Brain pericyte (primary cell): ENCODE results near the gene IBA57.

Experiments used
- DNase-seq: peaks from one replicate; pipeline ENCODE4 v3.0.0-alpha.2; 2012; ENCODE audit warnings: low read depth, low spot score

The IBA57 gene

DNA sequence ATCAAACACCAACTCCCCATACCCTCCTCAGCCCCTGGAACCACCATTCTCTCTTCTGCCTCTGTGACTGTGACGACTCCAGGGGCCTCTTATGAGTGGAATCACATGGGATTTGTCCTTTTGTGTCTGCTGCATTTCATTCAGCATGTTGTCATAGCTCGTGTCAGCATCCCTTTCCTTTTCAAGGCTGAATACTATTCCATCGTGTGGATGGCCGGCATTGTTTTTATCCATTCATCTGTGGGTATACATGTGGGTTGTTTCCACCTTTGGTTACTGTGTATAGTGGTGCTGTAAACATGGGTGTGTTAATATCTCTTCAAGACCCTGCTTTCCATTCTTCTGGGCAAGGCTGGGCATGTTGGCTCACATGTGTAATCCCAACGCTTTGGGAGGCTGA is 25.2 kb downstream of the IBA57 start:
- no peak for DNase-seq

DNA sequence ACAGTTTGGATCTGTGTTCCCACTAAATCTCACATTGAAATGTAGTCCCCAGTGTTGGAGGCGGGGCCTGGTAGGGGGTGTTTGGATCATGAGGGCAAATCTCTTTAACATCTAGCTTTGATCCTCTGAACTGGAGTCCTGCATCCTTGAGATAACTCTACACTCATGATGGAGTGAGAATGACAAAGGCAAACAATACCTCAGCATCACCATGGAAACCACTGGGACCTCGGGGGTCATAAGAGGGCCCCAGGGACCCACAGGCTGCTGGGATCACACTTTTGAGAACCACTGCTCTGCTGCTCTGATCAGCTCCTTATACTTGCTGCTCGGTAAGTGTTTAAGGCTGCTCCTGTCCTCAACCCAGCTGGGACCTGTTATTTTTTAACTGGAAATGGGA is 28.8 kb downstream of the IBA57 start:
- DNase-seq = no peak

DNA sequence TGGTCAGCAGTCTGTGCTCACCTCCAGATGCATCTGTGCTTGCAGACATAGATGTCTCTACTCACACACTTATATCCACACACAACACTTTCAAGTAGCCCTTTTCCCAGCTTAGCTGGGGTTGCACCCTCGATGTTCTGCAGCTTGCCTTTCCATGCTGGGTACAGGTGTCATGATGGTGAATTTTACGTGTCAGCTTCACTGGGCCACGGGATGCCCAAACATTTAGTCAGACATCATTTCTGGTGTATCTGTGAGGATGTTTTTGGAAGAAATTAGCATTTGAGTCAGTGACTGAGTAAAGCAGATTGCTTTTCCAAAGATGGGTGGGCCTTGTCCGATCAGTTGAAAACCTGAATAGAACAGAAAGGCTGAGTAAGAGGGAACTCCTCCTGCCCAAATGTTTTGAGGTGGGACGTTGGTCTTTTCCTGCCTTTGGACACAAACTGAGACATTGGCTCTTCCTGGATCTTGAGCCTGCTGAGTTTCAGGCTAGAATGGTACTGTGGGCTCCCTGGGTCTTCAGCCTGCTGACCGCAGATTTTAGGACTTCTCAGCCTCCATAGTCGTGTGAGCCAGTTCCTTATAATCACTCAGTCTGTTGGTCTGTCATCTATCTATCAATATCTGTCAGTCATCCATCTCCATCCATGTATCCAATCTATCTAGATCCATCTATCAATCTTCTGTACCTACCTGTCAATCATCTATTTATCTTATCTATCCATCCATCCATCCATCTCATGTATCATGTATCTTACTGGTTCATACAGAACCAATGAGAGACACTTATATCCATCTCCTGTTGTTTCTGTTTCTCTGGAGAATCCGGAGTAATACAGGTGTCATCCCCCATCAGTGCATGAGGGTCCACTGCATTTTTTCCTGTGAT is 29.6 kb downstream of the IBA57 start:
- DNase-seq = no peak

DNA sequence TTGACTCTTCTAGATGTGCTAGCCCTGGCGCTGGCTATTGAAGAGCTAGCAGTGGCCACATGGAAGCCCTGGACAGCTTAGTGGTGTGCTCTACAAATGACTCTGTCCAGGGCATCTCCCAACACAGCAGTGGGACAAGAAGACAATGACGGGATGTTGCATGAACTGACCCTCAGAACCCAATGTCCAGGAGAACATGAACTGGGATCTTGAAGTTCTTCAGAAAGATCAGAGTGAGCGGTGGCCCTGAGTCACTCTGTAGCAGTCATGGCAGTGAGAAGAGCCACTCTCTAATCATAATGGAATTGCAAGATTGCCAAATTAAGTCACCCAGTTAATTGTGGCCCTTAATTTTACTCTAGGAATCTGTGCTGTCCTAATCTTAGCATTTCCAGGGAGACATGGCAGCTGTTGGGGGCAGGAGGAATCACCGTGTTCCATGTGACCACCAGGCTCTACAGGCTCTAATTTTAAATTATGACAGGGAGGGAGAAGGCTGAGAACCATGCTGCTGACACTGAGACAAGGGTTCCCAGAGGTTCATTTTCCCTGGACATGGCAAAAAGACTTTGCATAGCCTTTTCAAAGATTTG is 32.0 kb downstream of the IBA57 start:
- DNase-seq = no peak

DNA sequence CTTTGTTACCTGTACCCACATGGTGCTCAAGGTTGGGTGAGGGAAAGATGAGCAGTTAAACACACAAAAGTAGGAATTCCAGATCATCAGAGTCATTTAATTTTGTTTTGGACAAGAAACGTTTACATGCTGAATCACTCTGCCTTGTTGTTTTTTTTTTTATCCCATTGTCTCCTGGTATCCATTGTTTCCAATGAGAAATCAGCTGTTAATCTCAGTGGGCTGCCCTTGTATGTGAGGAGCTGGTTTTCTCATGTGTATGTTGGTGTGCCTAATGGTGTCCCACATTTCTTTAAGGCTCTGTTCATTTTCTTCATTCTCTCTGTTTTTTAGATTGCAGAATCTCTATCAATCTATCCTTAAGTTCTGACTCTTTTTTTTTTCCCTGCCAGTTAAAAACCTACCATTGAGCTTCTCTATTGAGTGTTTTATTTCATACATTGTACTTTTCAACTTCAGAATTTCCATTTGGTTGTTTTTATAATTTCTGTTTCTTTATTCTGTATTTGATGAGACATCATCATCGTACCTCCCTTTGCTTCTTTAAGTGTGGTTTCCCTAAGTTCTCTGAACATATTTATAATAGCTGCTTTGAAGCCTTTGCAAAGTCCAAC is 33.5 kb downstream of the IBA57 start:
- no peak for DNase-seq

DNA sequence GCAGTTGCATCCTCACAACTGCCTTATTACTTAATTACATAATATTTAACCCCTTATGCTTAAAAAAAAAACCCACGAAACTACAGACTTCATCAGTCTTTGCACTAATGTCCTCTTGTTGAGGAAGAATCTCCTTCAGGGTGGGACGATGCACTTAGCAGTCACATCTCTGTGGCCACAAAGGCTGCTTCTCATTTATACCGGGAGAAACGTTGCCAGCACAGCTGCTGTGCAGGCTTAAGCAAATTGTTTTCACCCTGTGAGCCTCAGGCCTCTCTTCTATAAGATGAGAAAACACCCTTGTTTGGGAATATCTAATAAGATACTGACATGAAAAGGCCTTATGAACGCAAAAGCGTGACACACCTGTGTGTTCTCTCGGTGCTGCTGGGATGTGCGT is 39.4 kb downstream of the IBA57 start:
- DNase-seq = no peak

DNA sequence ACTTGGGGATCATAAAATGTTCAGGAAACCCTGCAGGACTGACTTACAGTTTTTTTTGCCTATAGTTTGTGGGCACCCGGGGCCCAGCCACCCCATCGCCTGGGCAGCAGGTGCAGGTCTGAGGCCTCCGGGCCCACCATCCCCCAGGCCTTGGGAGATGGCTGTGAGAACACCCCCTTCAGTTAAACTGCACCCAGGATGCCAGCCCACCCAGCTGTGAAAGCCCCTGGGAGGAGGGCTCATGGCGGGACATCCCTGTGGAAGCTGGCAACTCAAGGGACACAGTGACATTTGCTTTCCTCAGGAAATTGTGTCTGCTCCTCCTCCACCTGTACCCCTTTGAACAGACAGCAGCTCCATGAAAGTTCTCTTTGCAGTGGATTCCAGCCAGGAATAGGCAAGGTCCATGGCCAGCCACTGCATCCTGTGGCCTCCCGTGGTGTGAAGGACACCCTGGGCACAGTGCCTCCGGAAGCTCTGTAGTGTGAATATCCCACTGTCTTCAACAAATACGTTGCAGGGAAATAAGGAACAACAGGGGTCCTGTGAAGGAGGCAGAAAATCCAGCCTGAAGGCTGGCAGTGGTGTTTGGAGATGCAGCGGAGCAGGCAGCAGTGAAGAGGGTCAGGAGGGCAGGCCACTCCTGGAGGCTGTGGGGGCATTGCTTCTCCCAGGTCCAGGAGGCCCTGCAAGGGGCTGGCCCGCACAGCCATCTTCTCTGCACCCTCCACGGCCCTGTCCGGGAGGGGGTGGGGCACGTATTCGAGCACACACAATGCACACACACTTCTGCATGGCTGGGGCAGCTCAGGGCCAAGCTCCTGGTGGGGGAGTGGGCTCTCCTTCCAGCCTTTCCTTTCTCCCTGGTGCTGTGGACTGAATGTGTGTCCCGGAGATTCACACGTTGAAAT is 40.2 kb downstream of the IBA57 start:
- DNase-seq = no peak

DNA sequence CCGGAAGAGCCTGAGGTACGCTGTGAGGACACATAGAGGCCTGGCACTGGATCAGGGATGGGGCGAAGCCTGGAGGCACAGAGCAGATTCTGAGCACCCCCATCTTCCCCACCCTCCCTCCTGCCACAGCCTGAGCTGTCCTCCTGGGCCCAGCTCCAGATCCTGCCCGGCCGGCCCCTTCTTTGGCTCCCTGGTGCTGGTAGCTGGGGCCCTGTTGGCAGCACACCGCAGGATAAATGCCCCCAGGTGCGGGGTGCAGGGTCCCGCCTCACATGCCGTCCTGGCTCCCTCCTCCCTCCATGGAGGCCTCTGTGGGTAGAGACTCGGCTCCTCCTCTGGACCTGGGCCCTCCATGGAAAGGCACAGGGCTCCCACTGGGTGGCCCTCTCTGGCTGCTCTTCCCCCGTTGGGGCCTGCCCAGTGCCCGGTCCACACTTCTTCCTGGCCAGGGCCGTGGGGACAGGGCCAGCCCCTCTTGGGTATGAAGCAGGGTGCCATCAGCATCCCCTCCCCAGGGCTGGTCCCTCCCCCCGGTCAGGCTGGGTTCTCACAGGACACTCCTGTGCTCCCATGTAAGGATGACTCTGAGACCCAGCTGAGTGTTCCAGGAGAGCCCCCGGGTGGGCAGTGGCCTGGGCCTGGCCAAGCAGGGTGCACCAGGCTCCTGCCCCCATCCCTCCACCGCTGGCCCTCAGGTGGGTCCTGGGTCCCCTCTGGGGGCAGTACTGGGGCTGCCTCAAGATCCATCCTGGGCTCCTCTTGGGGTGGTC is 41.2 kb downstream of the IBA57 start:
- DNase-seq = no peak

DNA sequence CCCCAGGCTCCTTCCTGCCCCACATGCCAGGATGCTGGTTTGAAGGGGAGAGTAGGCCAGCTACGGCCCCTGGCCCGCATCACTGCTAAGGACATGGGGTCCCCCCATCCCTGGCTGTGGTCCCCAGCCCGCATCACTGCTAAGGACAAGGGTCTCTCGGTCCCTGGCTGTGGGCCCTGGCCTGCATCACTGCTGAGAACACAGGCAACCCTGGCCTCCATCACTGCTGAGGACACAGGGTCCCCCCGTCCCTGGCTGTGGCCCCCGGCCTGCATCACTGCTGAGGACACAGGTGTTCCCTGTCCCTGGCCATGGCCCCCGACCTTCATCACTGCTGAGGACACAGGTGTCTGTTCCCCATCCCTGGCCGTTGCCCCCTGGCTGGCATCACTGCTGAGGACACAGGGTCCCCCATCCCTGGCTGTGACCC is 41.8 kb downstream of the IBA57 start:
- DNase-seq = no peak

DNA sequence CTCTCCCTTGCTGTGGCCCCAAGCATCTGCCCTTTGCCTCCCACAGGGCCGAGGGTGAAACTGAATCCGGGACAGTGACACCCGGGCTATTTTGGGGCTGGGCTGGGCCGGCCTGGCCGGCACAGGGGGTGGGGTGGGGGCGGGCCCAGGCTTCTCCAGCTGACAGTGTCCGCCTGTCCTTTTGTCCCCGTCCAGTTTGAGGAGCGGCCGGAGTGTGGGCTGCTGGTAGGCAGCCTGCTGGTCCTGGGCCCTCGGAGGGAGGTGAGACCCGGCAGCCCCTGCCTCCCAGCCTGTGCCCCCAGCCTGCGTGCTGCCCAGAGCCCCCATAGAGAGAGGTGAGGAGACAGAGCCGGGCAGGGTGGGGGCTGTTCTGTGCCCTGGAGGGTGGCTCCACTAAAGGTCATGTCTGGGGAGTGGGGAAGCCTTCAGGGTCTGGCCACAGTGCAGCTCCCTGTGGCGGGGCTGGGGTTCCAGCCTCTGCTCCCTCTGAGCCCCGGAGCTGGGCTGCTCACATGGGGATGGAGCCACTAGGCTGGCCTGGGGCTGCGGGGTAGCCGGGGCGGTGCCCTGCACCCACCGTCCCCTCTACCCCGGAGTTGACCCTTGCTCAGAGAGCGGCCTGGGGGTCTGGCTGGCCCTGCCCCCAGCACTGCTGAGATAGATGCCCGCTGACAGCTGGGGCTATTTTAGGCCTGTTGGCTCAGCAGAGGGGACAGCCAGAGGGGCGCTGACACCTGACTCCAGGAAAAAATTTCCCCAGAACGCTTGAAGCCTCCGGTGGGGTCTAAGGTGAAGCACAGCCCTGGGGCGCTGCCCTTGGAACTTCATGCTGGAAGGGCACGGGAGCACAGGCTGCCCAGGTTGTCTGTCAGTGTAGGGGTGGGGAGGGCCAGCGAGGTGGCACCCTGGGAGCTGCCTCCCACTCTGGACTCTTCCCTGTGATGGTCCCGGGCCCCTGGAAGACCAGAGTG is 42.5 kb downstream of the IBA57 start, which contains the start of gene OBSCN:
Gene OBSCN, plus strand, starts transcription at position 194 of the 971 bp plus-strand sequence. CDS start 3,740 bp downstream, outside the sequence.
- no peak for DNase-seq

DNA sequence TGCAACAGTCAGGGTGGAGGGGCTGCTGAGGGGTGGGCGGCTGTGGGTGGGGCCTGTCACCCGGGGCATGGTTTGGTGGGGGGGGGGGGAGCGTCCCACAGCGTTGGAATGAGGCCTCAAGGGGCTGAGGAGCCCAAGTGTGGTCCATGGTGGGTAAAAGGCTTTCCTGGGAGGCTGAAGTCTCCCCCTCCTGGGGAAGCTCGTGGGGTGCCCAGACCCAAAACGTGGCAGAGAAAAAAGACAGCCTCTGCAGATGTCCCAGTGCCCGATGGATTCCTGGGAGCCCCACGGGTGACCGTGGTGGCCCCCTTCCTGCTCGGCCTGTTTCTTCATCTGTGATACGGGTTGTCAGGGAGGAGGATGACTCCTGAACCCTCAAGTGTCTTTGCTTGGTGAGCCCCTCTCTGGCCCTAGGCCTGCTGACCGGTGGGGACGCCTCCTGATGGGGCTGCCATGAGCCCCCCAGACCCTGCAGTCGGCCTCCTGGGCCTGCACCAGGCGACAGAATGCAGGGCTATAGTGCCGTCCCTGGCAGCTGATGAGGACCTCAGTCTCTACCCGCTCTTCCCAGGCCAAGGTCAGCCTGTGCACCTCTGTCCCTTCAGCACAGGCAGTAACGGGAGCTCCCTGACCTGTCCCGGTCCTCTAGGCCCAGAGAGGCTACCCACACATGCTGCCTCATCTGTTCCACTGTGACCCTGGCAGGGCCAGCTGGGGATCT is 43.4 kb downstream of the IBA57 start:
- DNase-seq = no peak

DNA sequence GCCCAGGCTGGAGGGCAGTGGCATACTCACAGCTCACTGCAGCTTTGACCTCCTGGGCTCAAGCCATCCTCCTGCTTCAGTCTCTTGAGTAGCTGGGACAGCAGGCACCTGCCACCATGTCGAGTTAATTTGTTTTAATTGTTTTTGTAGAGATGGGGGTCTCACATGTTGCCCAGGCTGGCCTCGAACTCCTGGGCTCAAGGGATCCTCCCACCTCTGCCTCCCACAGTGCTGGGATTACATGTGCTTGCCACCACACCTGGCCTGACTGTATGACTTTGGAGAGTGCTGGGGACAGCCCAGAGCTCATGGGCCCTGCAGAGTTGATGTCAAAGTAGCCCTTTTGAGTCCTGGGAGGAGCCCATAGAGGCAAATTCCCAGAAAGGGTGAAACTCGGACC is 44.1 kb downstream of the IBA57 start:
- DNase-seq = no peak

DNA sequence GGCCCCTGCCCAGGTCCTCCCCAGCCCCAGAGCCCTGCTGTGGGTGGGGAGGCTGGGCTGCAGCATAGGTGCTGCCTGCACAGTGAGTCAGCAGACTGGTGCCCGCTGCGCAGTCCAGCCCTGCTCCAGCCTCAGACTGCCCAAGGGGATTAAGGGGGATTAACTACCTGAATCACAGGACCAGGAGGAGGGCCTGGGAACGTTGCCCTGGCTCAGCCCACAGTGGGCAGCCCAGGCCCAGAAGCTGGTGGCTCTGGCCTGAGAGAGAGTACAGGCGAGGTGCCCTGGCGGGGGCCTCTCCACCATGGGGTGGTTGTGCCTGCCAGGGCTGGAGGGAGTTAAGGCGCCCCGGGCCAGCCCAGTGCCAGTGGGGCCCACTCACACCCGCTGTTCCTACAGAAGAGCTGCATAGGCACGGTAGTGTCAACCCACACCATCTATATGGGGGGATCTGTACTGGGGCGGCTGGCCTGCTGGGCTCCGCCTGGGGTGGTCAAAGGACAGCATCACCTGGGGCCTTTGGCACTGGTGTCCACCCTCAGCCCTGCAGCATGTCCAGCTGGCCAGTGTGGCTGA is 44.6 kb downstream of the IBA57 start:
- DNase-seq = no peak

DNA sequence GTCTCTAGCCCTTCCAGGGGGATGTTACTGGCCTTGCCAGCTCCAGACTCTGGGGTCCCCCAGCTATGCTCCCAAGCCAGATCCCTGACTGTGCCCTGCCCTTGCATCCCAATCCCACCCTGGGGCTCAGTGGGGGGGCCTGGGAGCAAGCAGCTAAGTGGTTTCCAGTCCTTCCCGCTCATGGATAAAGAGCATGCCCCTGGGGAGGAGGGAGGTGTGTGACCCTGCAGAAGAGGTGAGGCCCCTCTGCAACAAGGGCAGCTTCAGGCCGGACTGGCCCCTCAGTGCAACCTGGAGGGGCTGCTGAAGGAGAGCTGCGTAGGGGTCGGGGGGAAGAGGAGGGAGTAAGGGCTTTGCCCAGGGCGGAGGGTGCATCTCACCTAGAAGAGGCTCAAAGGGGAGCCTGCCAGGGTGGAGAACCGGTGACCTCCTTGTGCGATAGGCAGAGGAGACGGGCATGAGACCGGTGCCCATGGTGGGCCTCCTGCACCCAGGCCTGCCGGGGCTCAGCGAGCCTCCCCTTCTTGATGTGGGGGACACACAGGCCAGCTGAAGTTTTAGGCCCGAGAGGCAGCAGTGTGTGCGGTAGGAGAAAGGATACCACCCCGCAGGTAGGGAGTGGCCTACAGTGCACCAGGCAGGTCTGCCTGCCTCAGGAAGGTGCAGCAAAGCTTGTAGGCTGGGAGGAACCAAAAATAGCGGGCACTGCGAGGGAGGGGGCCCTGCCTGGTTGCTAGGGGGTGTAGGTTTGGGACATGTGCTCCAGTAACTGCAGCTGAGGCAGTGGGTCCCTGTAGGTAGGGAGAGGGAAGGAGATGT is 45.3 kb downstream of the IBA57 start:
- no peak for DNase-seq

DNA sequence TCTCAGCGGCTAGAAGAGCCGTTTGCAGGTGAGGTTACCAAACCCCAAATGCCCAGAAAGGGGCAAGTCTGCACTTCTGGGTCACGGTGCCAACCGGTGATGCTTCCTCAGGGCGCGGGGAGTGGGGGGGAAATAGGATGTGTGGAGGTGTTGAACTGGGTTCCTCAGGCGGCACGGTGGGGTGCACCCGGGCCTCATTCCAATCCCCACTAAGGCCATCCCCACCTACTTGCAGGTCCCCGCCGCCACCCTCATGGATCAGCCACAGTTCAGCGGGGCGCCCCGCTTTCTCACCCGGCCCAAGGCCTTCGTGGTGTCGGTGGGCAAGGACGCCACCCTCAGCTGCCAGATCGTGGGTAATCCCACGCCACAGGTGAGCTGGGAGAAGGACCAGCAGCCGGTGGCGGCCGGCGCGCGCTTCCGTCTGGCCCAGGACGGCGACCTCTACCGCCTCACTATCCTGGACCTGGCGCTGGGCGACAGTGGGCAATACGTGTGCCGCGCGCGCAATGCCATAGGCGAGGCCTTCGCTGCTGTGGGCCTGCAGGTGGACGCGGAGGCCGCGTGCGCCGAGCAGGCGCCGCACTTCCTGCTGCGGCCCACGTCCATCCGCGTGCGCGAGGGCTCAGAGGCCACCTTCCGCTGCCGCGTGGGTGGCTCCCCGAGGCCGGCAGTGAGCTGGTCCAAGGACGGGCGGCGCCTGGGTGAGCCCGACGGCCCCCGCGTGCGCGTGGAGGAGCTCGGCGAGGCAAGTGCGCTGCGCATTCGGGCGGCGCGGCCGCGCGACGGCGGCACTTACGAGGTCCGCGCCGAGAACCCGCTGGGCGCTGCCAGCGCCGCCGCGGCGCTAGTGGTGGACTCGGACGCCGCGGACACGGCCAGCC is 46.2 kb downstream of the IBA57 start:
- DNase-seq = no peak

DNA sequence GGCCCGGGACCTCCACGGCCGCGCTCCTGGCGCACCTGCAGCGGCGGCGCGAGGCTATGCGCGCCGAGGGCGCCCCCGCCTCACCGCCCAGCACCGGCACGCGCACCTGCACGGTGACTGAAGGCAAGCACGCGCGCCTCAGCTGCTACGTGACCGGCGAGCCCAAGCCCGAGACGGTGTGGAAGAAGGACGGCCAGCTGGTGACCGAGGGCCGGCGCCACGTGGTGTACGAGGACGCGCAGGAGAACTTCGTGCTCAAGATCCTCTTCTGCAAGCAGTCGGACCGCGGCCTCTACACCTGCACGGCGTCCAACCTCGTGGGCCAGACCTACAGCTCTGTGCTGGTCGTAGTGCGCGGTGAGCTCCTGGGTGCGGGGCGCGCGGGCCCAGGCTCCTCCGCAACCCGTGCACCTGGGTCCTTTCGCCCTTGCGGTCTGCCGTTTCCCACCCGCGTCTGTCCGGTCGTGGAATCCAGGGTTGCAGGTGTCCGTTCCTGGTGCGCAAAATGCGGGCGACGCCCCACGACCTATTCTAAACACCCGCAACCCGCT is 46.9 kb downstream of the IBA57 start:
- DNase-seq = no peak
